ENCODE measurements around the gene KPNA3.

Gene KPNA3

DNA sequence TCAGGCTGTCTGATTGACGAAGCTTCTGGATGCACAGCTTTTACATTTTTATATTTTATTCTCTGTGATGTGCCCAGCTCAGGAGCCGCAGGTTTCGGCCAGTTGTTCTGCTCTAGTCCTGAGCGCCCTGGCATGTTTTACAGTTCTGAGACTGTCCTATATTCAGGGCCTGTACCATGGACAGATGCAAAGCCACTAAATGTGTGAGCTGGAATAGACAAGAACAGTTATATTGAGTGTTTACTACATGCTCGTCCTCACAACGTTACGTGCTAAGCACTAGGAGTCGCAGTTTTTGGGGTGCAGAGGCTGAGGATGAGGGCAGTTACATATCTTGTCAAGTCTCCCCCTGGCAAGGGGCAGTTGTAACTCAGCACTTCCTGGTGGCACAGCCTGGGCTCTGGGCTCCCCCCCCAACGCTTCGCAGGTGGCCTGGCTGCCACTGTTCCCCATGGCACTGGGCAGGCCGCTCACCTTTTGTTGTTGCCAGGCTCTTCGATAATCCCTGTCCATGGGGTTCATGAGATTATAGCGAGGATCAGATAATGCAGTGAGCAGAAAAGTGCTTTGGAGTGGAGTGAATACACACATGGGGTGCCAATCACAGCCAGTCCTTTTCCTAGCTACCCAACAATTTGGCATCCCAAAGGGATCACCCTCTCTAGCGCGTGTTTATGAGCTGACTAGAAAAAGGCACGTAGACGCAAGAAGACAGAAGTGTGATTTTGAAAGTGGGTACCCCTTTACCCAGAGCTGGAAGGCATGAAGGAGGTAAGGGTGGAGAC is 140.7 kb downstream of the KPNA3 start:
- TF ChIP-seq JUND (IDR thresholded peaks at IDR 0.05; ENCODE audit: low read depth): no peak
- in situ Hi-C loops (cut with HindIII; ENCODE audit: low pct_unique_long_range_greater_than_20kb, low sequenced_read_pairs): no loop called here
- DNase-seq (ENCODE audit: low read depth in 1 of 2, low spot score in 1 of 2): no peak

DNA sequence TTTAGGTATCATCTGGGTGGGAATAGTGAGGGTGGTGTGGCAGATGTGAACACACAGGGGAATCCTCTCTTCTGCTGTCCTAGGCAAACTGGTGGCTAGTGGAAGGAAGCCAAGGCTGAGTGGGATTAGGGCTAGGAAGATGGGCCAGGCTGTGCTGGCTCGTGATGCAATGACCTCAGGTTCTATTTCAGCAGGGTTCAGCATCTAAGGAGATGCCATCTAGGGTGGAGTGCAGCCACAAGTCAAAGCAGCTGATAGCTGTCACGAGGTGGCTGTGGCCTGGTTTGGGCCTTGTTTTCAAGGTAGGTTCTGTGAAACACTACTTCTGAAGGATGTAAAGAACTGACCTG is 142.5 kb downstream of the KPNA3 start:
- in situ Hi-C loops (cut with HindIII; ENCODE audit: low pct_unique_long_range_greater_than_20kb, low sequenced_read_pairs): no loop called here
- TF ChIP-seq JUND (IDR thresholded peaks at IDR 0.05; ENCODE audit: low read depth): no peak
- no peak for DNase-seq (ENCODE audit: low read depth in 1 of 2, low spot score in 1 of 2)

All from T47D (cell line).